GM21576 (cell line): ENCODE data around the gene SARDH.

ENCODE experiments used
- ATAC-seq: cut with Tn5 transposase; IDR thresholded peaks from one replicate; pipeline ENCODE4 v1.9.1; 2021; ENCODE audit warnings: mild to moderate bottlenecking, moderate library complexity; ENCODE audit not compliant: unreplicated experiment

SARDH gene

GRCh38 chr9:133716564-133717112, 21.5 kb downstream of the SARDH start:
- no peak for ATAC-seq

DNA sequence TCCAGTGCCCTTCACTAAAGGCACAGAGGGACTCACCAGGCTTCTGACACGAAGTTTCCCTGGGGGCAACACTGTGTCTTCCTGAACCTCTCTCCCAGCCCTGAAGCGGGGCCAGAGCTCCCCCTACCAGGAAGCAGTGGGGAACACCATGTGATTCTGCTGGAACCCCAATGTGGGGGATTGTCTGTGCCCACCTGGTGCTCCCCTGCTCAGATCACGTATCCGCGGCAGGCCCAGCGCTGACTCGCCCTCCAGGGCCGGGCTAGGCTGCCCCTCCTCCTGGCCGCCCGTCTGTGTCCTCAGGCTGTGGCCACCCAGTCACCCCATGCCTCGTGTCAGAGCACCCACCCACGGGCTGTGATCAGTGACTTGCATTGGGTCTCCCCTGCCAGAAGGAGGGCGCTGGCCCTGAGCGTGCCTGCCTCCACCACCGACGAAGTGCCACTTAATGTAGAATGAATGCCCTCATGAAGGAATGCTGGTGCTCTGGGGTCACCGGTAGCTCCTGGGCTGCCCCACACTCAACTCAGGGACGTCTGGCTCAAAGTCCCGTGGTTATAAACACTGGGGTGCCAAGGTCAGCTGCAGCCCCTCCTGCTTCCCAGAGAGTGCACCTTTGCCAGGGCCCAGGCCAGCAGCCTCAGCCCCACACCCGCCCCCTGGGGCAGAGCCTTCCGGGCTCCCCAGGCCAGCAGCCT, 22.1 kb downstream of the SARDH start:
- no peak for ATAC-seq

GRCh38 chr9:133715295-133715865, 22.8 kb downstream of the SARDH start:
- no peak for ATAC-seq

- no peak for ATAC-seq
These were observed 23.4 kb downstream of the SARDH start for GRCh38 chr9:133714606-133715294.

- ATAC-seq = no peak
These were observed 24.1 kb downstream of the SARDH start for GRCh38 chr9:133713960-133714495.

DNA sequence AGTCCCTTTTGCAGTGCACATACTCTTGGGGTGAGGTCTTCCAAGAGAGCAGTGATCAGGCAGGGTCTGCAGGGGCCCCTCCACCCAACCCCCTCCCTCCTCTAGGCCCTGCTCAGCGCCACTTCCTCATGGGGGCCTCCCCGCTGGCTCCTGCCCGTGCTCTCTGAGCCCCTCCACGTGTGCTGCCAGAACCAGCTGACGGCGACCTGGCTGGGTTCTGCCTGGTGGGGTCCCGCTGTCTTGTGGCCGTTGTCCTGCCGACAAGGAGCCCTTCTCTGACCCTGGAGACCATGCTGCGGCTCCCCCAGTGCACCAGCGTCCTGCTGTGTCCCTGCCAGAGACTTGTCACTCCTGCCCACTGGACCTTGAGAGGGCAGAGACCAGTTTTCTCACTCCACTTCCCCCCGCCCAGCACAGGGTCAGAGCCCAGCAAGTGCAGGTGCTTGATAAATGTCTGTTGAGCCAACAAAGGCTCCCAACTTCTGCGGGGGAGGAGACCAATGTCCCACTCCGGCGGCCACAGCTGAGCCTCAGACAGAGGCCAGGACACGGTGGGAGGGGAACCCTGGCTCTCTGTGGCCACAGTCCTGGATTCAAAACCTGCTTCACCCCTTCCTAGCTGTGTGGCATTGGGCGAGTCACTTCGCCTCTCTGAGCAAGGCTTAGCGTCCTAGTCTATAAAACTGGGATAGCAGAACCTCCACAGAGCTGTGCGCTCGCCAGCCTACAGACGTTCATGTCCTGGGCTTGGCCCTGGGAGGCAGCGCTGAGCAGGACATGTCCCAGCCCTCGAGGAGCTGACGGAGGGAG, 24.8 kb downstream of the SARDH start:
- ATAC-seq = no peak

DNA sequence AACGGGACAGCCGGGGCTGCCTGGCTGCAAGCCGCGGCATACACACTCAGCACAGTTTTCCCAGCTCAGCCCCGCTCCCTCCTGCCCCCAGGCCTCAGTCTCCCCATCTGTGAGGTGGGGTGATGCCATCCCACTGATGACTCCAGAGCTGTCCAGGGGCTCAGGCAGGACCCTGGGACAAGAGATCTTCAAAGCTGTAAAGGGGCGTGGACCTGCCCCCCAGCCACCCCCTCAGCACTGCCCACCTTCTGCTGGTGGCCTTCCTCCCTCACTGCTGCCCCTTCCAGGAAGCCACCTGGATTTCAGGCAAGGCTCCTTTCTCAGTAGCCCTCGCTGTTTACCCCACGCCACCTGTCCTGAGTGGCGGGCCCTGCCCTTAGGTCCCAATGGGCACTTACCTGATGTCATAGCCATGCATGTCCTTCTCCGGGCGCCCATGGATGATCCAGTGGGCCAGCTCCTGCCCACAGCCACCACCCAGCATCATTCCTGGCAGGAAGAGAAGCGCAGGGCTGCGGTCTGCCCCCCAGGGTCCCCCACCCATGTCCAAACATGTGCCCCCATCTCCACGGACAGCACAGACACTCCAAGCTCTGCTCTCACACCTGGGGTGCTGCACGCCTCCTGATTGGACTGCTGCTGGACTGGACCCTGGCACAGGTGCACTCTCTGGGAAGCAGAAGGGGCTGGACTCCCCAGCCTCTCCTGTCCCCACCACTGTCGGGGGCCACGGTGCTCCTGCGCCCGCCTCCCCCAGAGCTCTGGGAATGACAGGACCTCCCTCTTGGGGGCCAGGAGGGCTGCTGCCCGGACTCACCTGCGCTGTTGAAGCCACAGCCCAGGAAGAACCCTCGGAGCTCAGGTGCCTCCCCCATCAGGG, 25.7 kb downstream of the SARDH start:
- ATAC-seq = no peak

- ATAC-seq = no peak
These were observed 26.5 kb downstream of the SARDH start for GRCh38 chr9:133711428-133712220.

GRCh38 chr9:133710661-133711427, 27.3 kb downstream of the SARDH start:
- ATAC-seq = no peak

- ATAC-seq = no peak
These were observed 28.2 kb downstream of the SARDH start for GRCh38 chr9:133709691-133710571.

DNA sequence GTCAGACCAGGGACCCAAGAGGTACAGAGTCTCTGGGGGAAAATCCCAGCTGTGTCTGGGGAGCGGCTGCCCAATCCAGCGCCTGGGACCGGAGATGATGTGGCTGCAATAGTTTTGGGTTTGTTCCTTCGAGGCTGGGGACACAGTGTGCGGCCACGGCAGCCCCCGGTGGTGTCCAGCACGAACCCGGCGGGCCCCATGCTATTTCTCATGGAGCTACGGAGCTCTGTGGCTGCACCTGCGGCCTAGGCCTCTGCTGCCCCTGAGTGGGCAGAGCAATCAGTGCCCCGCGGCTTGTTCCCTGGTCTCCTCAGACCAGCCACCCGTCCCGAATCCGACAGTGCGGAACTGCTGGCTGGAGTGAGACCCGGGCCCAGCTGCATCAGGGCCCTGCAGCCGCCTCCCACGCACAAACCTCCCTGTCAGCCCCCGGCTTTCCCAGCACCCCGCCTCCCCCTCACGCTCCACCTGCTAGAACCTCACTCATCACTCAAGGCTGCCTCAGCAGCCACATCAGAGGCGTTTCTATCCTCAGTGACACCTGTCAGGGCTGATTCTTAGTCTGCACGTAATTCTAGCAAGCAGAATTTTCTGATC, 29.0 kb downstream of the SARDH start:
- ATAC-seq = no peak

DNA sequence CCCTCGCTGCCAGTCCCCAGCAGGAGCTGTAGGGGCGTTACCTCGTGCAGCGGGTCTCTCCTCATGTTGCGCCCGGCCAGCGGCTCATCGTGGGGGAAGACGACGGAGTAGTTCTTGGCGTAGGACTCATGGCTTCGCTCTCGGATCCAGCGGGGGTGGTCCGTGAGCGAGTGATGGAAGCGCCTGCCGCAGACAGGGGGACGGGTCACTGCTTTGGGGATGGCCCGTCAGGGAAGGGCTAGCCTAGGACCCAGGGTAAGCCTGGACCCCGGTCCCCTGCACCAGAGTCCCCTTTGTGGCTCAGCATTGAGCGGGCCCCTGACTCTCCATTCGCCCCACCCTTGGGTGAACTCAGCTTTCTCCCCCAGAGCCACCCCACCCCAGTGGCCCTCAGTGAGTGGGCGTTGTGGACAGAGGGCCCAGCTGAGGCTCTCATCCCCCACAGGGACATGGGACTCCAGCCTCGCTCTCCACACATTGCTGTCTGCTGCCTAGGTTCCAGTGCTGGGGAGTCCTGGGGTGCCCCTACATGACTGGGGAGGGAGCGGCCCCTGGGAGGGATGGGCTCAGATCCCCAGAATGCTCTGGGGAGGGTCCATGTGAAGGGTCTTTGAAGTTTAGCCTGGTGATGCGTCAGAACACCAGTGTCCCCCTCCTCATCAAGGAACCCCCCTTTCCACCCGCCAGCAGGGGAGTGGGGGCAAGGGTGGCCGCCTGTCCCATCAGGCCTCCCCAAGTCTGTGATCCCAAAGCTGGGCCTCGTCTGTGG, 29.7 kb downstream of the SARDH start:
- no peak for ATAC-seq

DNA sequence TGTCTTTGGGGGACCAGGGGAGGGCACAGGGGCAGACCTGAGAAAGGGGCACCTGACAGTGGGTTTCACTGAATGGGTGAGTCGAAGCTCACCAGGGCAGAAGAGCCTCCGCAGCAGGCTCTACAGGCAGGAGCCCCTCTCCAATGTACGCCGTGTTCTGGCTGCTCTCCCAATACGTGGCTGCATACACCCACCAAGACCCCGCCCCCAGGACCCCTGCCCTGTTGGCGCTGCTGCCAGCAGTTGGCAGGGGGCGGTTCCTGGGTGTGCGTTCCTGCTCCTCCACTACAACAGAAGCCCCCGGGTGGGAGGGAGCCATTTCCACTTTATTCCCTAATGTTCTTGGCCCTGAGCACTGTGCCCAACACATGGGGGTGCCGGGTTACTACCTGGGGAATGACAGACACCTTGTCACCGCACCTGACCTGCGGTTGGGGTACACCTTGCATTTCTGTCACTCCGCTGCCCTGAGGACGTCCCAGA, 30.3 kb downstream of the SARDH start:
- no peak for ATAC-seq

DNA sequence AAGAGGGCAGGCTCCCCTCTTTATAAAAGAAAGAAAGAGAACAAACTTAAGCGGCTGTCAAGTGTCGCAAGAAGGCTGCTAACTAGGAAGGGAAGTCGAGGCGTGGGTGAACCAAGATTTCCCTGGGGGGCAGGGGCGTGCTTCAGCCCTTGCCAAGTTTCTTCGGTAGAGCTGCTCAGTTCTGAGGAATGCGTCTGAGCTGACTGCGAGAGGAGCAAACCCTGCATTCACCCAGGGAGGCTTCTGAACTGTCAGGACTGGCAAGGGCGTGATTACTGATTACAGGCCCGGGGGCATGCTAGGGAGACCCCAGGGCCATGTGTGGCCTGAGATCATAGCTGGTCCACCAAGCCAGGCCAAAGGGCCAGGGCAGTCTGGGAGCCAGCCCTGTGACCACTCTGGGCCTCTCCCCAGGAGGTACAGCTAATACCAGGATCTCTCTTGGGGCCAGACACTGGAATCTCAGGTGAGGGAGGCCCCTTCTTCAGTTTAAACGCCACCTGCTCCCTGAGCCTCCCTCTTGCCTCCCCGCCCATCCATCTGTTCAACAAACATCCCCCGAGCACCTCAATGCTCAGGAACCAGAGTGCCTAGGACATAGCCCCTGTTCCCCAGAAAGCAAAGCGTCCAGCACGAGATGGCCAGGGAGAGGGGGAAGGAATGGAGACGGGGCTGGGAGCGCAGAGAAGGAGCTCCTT, 30.9 kb downstream of the SARDH start:
- no peak for ATAC-seq

DNA sequence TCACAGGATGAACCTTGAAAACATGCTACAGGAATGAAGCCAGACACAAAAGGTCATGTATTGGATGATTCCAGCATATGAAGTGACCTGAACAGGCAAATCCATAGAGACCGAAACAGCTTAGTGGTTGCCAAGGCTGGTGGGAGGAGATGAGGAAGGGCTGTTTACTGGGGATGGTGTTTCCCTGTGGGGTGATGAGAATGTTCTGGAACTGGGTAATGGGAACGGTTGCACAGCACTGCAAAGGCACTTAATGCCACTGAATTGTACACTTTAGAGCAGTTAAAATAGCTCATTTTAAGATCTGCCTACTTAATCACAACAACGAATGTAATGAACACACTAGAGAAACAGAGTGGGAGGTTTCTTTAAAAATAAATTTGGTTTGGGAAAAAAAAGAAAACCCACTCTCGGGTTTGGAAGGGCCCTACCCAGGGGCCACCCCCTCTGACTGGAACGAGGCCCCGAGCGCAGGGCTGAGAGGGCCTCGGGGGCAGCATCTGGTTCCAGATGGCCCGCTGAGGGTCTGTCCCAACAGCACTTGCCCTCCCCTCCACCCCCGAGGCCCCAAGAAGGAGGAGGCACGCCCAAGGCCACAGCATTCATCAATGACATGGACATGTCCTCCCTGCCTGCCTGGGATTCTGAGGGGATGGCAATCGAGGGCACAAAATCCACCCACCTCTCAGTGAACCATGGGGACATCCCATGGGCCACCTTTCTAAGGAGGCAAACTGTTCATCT, 31.7 kb downstream of the SARDH start:
- ATAC-seq = no peak
